HCT116 (cell line): ENCODE data around the gene FGF13.
A peak's percentile ranks its signal among the peaks of the same experiment; 100 is the strongest.

ENCODE experiments used
- CEBPB ChIP-seq: IDR thresholded peaks from 2 replicates; pipeline ENCODE4 v1.6.1; 2012; ENCODE audit warnings: low read depth
- EZH2 ChIP-seq: fragments of 200-600 bp; sonication (generic); IDR thresholded peaks from 2 replicates; pipeline ENCODE4 v1.6.1; 2017; ENCODE audit warnings: antibody characterized with exemption, mixed run types
- JUND ChIP-seq: IDR thresholded peaks from 2 replicates; pipeline ENCODE4 v1.6.1; 2012
- POLR2AphosphoS5 ChIP-seq: IDR thresholded peaks from 2 replicates; pipeline ENCODE4 v1.6.1; 2011; ENCODE audit warnings: mild to moderate bottlenecking, low read depth, low read length, moderate library complexity
- SIN3A ChIP-seq: IDR thresholded peaks from 2 replicates; pipeline ENCODE4 v1.6.1; 2012; ENCODE audit warnings: low read depth
- SP1 ChIP-seq: IDR thresholded peaks from 2 replicates; pipeline ENCODE4 v1.6.1; 2012; ENCODE audit warnings: low read depth
- YY1 ChIP-seq: IDR thresholded peaks from 2 replicates; pipeline ENCODE4 v1.6.1; 2011; ENCODE audit warnings: low read length, low read depth, moderate library complexity, mild to moderate bottlenecking; ENCODE audit not compliant: insufficient replicate concordance; ENCODE audit errors: extremely low read depth
- TF ChIP-seq, protein P1 (sequence below), 3 experiments: fragments of 200-600 bp in 1 of 3; sonication (generic) in 1 of 3; IDR thresholded peaks in 2 of 3; conservative IDR thresholded peaks in 1 of 3; 2 replicates each; pipeline ENCODE4 v1.5.1; 2012 to 2017; ENCODE audit warnings: low read depth in 2 of 3, low read length in 2 of 3, antibody characterized with exemption in 1 of 3, borderline replicate concordance in 1 of 3, control low read depth in 1 of 3, mild to moderate bottlenecking in 1 of 3, mixed read lengths in 1 of 3, mixed run types in 1 of 3, moderate library complexity in 1 of 3; ENCODE audit not compliant: insufficient read depth in 1 of 3
- TF ChIP-seq, protein P2 (sequence below): IDR thresholded peaks from 2 replicates; pipeline ENCODE4 v1.6.1; 2011; ENCODE audit warnings: mild to moderate bottlenecking, low read length, moderate library complexity; ENCODE audit not compliant: insufficient replicate concordance; ENCODE audit errors: extremely low read depth

DNA sequence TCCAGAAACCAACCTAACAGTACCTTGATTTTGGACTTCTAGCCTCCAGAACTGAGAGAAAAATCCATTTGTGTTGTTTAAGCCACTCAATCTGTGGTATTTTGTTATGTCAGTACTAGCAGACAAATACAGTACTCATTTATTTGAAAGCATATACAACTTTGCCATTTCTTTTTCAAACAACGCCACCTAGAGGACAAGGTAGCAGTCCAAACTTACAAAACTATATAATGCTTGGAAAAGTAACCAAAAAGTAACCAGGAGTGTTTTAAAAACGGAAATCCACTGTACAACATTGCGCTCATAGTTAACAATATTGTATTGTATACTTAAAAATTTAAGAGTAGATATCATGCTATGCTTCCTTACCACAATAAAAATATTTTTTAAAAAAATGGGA is 37.0 kb upstream of the FGF13 start:
- TF ChIP-seq SIN3A: no peak
- no peak for TF ChIP-seq EZH2
- TF ChIP-seq, protein P1, sequence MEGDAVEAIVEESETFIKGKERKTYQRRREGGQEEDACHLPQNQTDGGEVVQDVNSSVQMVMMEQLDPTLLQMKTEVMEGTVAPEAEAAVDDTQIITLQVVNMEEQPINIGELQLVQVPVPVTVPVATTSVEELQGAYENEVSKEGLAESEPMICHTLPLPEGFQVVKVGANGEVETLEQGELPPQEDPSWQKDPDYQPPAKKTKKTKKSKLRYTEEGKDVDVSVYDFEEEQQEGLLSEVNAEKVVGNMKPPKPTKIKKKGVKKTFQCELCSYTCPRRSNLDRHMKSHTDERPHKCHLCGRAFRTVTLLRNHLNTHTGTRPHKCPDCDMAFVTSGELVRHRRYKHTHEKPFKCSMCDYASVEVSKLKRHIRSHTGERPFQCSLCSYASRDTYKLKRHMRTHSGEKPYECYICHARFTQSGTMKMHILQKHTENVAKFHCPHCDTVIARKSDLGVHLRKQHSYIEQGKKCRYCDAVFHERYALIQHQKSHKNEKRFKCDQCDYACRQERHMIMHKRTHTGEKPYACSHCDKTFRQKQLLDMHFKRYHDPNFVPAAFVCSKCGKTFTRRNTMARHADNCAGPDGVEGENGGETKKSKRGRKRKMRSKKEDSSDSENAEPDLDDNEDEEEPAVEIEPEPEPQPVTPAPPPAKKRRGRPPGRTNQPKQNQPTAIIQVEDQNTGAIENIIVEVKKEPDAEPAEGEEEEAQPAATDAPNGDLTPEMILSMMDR (IDR thresholded peaks at IDR 0.05 in 2 of 3, conservative IDR thresholded peaks at IDR 0.05 in 1 of 3; ENCODE audit: borderline replicate concordance in 1 of 3, insufficient read depth in 1 of 3, low read depth in 2 of 3, low read length in 2 of 3): peak in 1 of 3 experiments; percentile 42; a peak in 2 of 6 replicates
- no peak for TF ChIP-seq YY1
- TF ChIP-seq POLR2AphosphoS5: no peak
- TF ChIP-seq, protein P2, sequence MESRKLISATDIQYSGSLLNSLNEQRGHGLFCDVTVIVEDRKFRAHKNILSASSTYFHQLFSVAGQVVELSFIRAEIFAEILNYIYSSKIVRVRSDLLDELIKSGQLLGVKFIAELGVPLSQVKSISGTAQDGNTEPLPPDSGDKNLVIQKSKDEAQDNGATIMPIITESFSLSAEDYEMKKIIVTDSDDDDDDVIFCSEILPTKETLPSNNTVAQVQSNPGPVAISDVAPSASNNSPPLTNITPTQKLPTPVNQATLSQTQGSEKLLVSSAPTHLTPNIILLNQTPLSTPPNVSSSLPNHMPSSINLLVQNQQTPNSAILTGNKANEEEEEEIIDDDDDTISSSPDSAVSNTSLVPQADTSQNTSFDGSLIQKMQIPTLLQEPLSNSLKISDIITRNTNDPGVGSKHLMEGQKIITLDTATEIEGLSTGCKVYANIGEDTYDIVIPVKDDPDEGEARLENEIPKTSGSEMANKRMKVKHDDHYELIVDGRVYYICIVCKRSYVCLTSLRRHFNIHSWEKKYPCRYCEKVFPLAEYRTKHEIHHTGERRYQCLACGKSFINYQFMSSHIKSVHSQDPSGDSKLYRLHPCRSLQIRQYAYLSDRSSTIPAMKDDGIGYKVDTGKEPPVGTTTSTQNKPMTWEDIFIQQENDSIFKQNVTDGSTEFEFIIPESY: no peak
- no peak for TF ChIP-seq JUND
- TF ChIP-seq SP1: no peak
- TF ChIP-seq CEBPB: no peak
